BLaER1 treated with 17β-estradiol and CSF1 and Interleukin-3, amounts not matched to agents 10 nM and 100 nM (cell line): ENCODE data around the gene SH3YL1.

ENCODE experiments used
- H3K27ac ChIP-seq, 11 experiments: shearing (Covaris generic); formaldehyde crosslinking; 2 replicates each; pipeline ENCODE4 v1.8.1; 2022
- H3K27me3 ChIP-seq, 11 experiments: shearing (Covaris generic); formaldehyde crosslinking; 2 replicates each; pipeline ENCODE4 v1.8.1; 2022
- H3K36me3 ChIP-seq, 11 experiments: shearing (Covaris generic); formaldehyde crosslinking; 2 replicates each; pipeline ENCODE4 v1.8.1; 2022
- H3K4me1 ChIP-seq, 10 experiments: shearing (Covaris generic); formaldehyde crosslinking; 2 replicates each; pipeline ENCODE4 v1.8.1; 2022
- H3K4me2 ChIP-seq, 11 experiments: shearing (Covaris generic); formaldehyde crosslinking; 2 replicates each; pipeline ENCODE4 v1.8.1; 2022
- H3K4me3 ChIP-seq, 10 experiments: shearing (Covaris generic); formaldehyde crosslinking; 2 replicates each; pipeline ENCODE4 v1.8.1; 2022
- H3K9ac ChIP-seq, 11 experiments: shearing (Covaris generic); formaldehyde crosslinking; 2 replicates each; pipeline ENCODE4 v1.8.1; 2022
- H3K9me3 ChIP-seq, 11 experiments: shearing (Covaris generic); formaldehyde crosslinking; replicated peaks in 1 of 11; 2 replicates each; pipeline ENCODE4 v1.8.1; 2022
- H4K20me1 ChIP-seq, 11 experiments: shearing (Covaris generic); formaldehyde crosslinking; 2 replicates each; pipeline ENCODE4 v1.8.1; 2022
- Cebpa-rat ChIP-seq, 11 experiments: shearing (Covaris generic); IDR thresholded peaks; 2 replicates each; pipeline ENCODE4 v1.8.1; 2022

The SH3YL1 gene

GRCh38 chr2:228518-229278 is 35.1 kb downstream of the SH3YL1 start:
- Histone ChIP-seq H3K27ac (no peak overlapping the region), H4K20me1 (no peaks in the 10 kb centered on the region; a peak in 1 of 22 replicates), H3K27me3 (no peaks in the 10 kb centered on the region), H3K4me1 (no peaks in the 10 kb centered on the region), H3K4me3 (no peak overlapping the region), H3K36me3 (peaks cover 42 to 96% (median 80%) of the 10 kb centered on the region in 11 experiments), H3K4me2 (no peak overlapping the region), H3K9ac (no peak overlapping the region), H3K9me3 (peaks cover 0 to 5% (median 0%) of the 10 kb centered on the region in 11 experiments; a peak in 1 of 22 replicates)
- no peak for TF ChIP-seq Cebpa-rat (IDR thresholded peaks at IDR 0.05)

- H3K36me3 ChIP-seq: peaks cover 46 to 96% (median 82%) of the 10 kb centered on the region in 11 experiments
- H4K20me1 ChIP-seq: no peaks in the 10 kb centered on the region; a peak in 1 of 22 replicates
- no peaks in the 10 kb centered on the region for H3K4me1 ChIP-seq
- TF ChIP-seq Cebpa-rat (IDR thresholded peaks at IDR 0.05): no peak
- H3K9ac ChIP-seq: no peak overlapping the region
- no peaks in the 10 kb centered on the region for H3K27me3 ChIP-seq
- H3K9me3 ChIP-seq: peaks cover 0 to 5% (median 0%) of the 10 kb centered on the region in 11 experiments; a peak in 1 of 22 replicates
- H3K4me2 ChIP-seq: no peak overlapping the region
- H3K4me3 ChIP-seq: no peak overlapping the region
- H3K27ac ChIP-seq: no peak overlapping the region
Observed at GRCh38 chr2:228115-228514, 35.7 kb downstream of the SH3YL1 start.

GRCh38 chr2:223971-224760 is 39.7 kb downstream of the SH3YL1 start:
- Histone ChIP-seq H3K27ac (no peak overlapping the region), H3K4me3 (no peak overlapping the region), H4K20me1 (no peaks in the 10 kb centered on the region), H3K9me3 (peaks cover 0 to 5% (median 0%) of the 10 kb centered on the region in 11 experiments; a peak in 1 of 22 replicates), H3K9ac (no peak overlapping the region), H3K4me2 (no peak overlapping the region), H3K4me1 (peaks cover 0 to 13% (median 8%) of the 10 kb centered on the region in 10 experiments; a peak in 13 of 20 replicates), H3K36me3 (peaks cover 39 to 95% (median 81%) of the 10 kb centered on the region in 11 experiments), H3K27me3 (no peaks in the 10 kb centered on the region)
- TF ChIP-seq Cebpa-rat (IDR thresholded peaks at IDR 0.05): no peak

GRCh38 chr2:223451-223850 is 40.4 kb downstream of the SH3YL1 start:
- H3K27ac ChIP-seq: no peak overlapping the region
- H3K27me3 ChIP-seq: no peaks in the 10 kb centered on the region
- TF ChIP-seq Cebpa-rat (IDR thresholded peaks at IDR 0.05): no peak
- H3K36me3 ChIP-seq: peaks cover 39 to 95% (median 79%) of the 10 kb centered on the region in 11 experiments
- no peak overlapping the region for H3K4me2 ChIP-seq
- no peak overlapping the region for H3K9ac ChIP-seq
- H3K9me3 ChIP-seq: peaks cover 0 to 5% (median 0%) of the 10 kb centered on the region in 11 experiments; a peak in 1 of 22 replicates
- peaks cover 0 to 16% (median 10%) of the 10 kb centered on the region in 10 experiments; a peak in 13 of 20 replicates for H3K4me1 ChIP-seq
- no peaks in the 10 kb centered on the region for H4K20me1 ChIP-seq
- no peak overlapping the region for H3K4me3 ChIP-seq

- H3K36me3 ChIP-seq: peaks cover 10 to 32% (median 27%) of the 10 kb centered on the region in 11 experiments
- H3K9me3 ChIP-seq: peaks cover 20 to 29% (median 26%) of the 10 kb centered on the region in 11 experiments
- H3K27me3 ChIP-seq: no peaks in the 10 kb centered on the region
- H3K4me2 ChIP-seq: no peak overlapping the region
- H3K4me1 ChIP-seq: peaks cover 0 to 16% (median 9%) of the 10 kb centered on the region in 10 experiments; a peak in 9 of 20 replicates
- H3K4me3 ChIP-seq: no peak overlapping the region
- H3K27ac ChIP-seq: no peak overlapping the region
- H3K9ac ChIP-seq: no peak overlapping the region
- no peak for TF ChIP-seq Cebpa-rat (IDR thresholded peaks at IDR 0.05)
- no peaks in the 10 kb centered on the region for H4K20me1 ChIP-seq
Observed at GRCh38 chr2:216068-216467, 47.8 kb downstream of the SH3YL1 start.

- Histone ChIP-seq H3K4me1 (peaks cover 0 to 4% (median 2%) of the 10 kb centered on the region in 10 experiments; a peak in 8 of 20 replicates), H3K27ac (no peak overlapping the region), H3K9me3 (peaks cover 20 to 29% (median 26%) of the 10 kb centered on the region in 11 experiments), H4K20me1 (no peaks in the 10 kb centered on the region), H3K4me3 (no peak overlapping the region), H3K9ac (no peak overlapping the region), H3K36me3 (peaks cover 10 to 20% (median 17%) of the 10 kb centered on the region in 11 experiments), H3K4me2 (0 out of 22 replicates have a peak overlapping the region, but pooled peaks of 1 of the 11 experiments have one; percentile 13), H3K27me3 (no peaks in the 10 kb centered on the region)
- no peak for TF ChIP-seq Cebpa-rat (IDR thresholded peaks at IDR 0.05)
Observed at GRCh38 chr2:213932-214693, 49.7 kb downstream of the SH3YL1 start.

GRCh38 chr2:211486-212184 is 52.2 kb downstream of the SH3YL1 start:
- Histone ChIP-seq H3K9me3 (peaks cover 30 to 40% (median 33%) of the 10 kb centered on the region in 11 experiments), H3K4me3 (no peak overlapping the region), H4K20me1 (no peaks in the 10 kb centered on the region)

GRCh38 chr2:210660-211059 is 53.2 kb downstream of the SH3YL1 start:
- Histone ChIP-seq H3K4me2 (no peak overlapping the region), H3K4me3 (no peak overlapping the region), H3K9ac (no peak overlapping the region), H4K20me1 (no peaks in the 10 kb centered on the region), H3K4me1 (0 out of 20 replicates have a peak, but pooled peaks cover 0 to 3% (median 0%) of the 10 kb centered on the region in 10 experiments), H3K27me3 (no peaks in the 10 kb centered on the region), H3K27ac (no peak overlapping the region), H3K9me3 (peaks cover 34 to 49% (median 41%) of the 10 kb centered on the region in 11 experiments), H3K36me3 (no peaks in the 10 kb centered on the region)
- no peak for TF ChIP-seq Cebpa-rat (IDR thresholded peaks at IDR 0.05)

More at GRCh38 chr2:211486-212184, 52.2 kb downstream of the SH3YL1 start:
- Histone ChIP-seq H3K9ac (no peak overlapping the region), H3K4me1 (0 out of 20 replicates have a peak, but pooled peaks cover 0 to 3% (median 0%) of the 10 kb centered on the region in 10 experiments), H3K27me3 (no peaks in the 10 kb centered on the region), H3K4me2 (no peak overlapping the region), H3K27ac (no peak overlapping the region), H3K36me3 (no peaks in the 10 kb centered on the region)
- TF ChIP-seq Cebpa-rat (IDR thresholded peaks at IDR 0.05): no peak
